ENCODE results near the gene TPPP3. TPM values are rescaled to one million over a fixed set of nuclear protein-coding genes. Genes with fewer than 3 reads are reported as not detected.
"Not testable (repeated sequence)": the region's sequence is repeated elsewhere in the genome, so short reads cannot be mapped to it uniquely, and the experiment has no call there.

The TPPP3 gene
- total RNA-seq, 4 donors from 2014 or later: 0.54 to 2.3 (median 1.5) TPM

DNA sequence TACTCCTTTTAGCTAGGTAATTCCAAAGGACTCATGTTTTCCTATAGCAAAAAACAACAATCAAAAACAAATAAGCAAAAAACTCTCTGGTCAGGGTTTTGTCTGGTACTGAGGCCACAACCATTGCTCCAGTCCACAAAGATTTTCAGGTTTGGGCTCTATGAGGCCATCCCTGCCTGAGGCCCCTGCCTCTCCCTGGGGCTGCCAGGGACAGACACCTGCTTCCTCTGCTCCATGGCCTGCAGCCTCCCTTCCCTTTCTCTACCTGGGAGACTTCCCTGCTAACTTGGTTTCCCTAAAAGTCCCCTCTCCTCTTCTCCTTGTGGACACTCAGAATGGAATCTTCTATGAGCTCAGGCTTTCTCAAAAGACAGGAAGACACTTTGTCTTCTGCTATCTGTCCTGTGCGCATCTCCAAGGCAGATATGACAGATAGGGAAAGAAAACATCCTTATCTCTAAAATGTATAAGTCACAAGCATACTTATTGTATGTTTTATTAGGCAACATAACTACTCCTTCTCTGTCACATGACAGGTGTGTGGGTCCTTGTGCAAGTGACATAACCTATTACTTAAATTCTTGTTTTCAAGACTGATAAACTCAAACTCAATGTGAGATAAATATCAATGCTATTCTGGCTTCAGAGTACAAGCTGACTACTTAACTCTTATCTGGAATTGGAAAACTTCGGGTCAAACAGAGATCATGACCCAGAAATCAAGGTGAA, 24.2 kb upstream of the TPPP3 start:
- no peak for DNase-seq
- Histone ChIP-seq H3K27me3 (no peaks in the 10 kb centered on the region), H3K4me1 (peaks cover 32 to 34% of the 10 kb centered on the region in 2 donors), H3K27ac (no peak overlapping the region), H3K9me3 (no peaks in the 10 kb centered on the region), H3K36me3 (no peaks in the 10 kb centered on the region), H3K4me3 (replicated peaks in 1 of 3) (no peak overlapping the region)
- intact Hi-C loops (cut with DNase I): no loop called here
- TF ChIP-seq POLR2A (IDR thresholded peaks at IDR 0.05): no peak
- TF ChIP-seq, protein P1, sequence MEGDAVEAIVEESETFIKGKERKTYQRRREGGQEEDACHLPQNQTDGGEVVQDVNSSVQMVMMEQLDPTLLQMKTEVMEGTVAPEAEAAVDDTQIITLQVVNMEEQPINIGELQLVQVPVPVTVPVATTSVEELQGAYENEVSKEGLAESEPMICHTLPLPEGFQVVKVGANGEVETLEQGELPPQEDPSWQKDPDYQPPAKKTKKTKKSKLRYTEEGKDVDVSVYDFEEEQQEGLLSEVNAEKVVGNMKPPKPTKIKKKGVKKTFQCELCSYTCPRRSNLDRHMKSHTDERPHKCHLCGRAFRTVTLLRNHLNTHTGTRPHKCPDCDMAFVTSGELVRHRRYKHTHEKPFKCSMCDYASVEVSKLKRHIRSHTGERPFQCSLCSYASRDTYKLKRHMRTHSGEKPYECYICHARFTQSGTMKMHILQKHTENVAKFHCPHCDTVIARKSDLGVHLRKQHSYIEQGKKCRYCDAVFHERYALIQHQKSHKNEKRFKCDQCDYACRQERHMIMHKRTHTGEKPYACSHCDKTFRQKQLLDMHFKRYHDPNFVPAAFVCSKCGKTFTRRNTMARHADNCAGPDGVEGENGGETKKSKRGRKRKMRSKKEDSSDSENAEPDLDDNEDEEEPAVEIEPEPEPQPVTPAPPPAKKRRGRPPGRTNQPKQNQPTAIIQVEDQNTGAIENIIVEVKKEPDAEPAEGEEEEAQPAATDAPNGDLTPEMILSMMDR (IDR thresholded peaks at IDR 0.05): no peak
- 79 to 89% methylated on average over 2 of the region's 2 CpGs for WGBS, 2 donors

DNA sequence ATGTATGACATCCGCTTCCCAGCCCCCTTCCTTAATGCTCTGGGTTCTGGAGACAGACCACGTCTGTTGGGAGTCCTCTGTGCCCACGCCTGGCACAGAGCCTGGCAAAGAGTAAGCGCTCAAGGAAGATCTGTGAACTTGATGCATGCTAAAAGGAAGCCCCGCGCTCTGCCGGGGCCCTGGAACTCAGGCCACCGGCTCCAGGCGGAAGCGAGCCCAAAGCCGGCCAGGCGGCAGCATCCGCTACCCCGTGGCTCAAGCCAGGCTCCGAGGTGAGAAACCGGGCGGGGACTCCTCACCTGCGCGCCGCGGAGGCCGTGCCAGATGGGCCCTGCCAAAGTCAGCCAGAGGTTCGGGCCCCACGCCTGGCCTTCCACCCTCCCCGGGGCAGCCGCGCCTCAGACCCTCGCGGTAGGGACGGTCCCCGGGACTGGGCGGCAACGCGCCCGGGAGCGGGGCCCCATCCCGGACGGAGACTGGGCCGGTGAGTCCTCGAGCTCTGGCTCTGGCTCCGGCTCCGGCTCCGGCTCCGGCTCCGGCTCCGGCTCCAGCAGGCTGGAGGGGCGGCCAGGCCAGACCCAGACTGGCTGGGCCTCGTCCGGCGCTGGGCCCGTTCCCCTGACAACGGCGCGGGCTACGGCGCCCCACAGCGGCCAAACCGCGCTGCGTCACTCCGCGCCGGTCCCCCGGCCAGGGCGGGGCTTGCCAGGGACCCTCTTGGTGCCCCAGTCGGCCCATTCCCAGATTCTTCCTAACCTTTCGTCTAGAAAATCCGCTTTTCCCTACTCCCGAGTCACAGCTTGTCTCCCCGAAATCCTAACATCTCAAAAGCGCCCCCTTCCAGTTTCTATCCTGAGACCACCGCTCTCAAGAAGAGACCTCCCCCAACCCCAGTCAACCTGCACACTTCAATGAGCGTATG, 22.8 kb upstream of the TPPP3 start, which contains the start of gene ZDHHC1:
TSS of gene ZDHHC1 (minus strand) at position 606 of the 922 bp plus-strand sequence. CDS start 8,702 bp downstream, outside the sequence.
- 3 to 4% methylated on average over 19 to 26 of the region's 73 CpGs for WGBS, 2 donors
- intact Hi-C loops (cut with DNase I): no loop called here

GRCh38 chr16:67415421-67415820, 22.1 kb upstream of the TPPP3 start:
- Histone ChIP-seq H3K4me3 (replicated peaks in 1 of 3) (peak overlapping the region in 1 of 3 donors; percentile 73), H3K27ac (peak overlapping the region; percentile 81 to 96 (median 93)), H3K4me1 (peaks cover 34 to 38% of the 10 kb centered on the region in 2 donors)
- WGBS, 2 donors: 90 to 94% methylated on average over 19 of the region's 19 CpGs
- intact Hi-C loops (cut with DNase I); H3K27me3 ChIP-seq; H3K36me3 ChIP-seq; DNase-seq; H3K9me3 ChIP-seq: not testable (repeated sequence)

More for the DNA sequence above, 22.8 kb upstream of the TPPP3 start, which contains the start of gene ZDHHC1:
- H3K27ac ChIP-seq: peak within 1 kb of the TSS; percentile 81 to 96 (median 93)
- peaks cover 34 to 38% of the 10 kb centered on the region in 2 donors for H3K4me1 ChIP-seq
- peak; percentile 73 to 79 for DNase-seq
- H3K27me3 ChIP-seq: no peaks in the 10 kb centered on the region
- H3K36me3 ChIP-seq: no peaks in the 10 kb centered on the region
- H3K4me3 ChIP-seq (replicated peaks in 1 of 3): peak within 1 kb of the TSS; percentile 39 to 73 (median 72)
- TF ChIP-seq POLR2A (IDR thresholded peaks at IDR 0.05): peak in 1 of 2 donors; percentile 68
- TF ChIP-seq, protein P1 (IDR thresholded peaks at IDR 0.05): peak in 4 of 6 experiments; percentile 40 to 68 (median 53)
- no peaks in the 10 kb centered on the region for H3K9me3 ChIP-seq

GRCh38 chr16:67413978-67414911, 20.9 kb upstream of the TPPP3 start:
- Histone ChIP-seq H3K27me3 (no peaks in the 10 kb centered on the region), H3K4me1 (peaks cover 34 to 38% of the 10 kb centered on the region in 2 donors), H3K9me3 (no peaks in the 10 kb centered on the region), H3K27ac (peak overlapping the region; percentile 81 to 96 (median 93)), H3K4me3 (replicated peaks in 1 of 3) (no peak overlapping the region), H3K36me3 (no peaks in the 10 kb centered on the region)
- WGBS, 2 donors: 38 to 46% methylated on average over 6 of the region's 6 CpGs
- peak in 1 of 2 donors; percentile 47 for DNase-seq
- intact Hi-C loops (cut with DNase I): no loop called here
- TF ChIP-seq POLR2A (IDR thresholded peaks at IDR 0.05): no peak
- TF ChIP-seq, protein P1 (IDR thresholded peaks at IDR 0.05): no peak

Measured in thyroid gland (tissue), 4 donors.